Measurements from ENCODE around the gene ARHGAP22. TPM values are rescaled to one million over a fixed set of nuclear protein-coding genes. Genes with fewer than 3 reads are reported as not detected.

The ARHGAP22 gene
- total and polyA plus RNA-seq, 7 experiments from 2014 or later: 0.37 to 2.9 (median 1.1) TPM; not detected in 3

DNA sequence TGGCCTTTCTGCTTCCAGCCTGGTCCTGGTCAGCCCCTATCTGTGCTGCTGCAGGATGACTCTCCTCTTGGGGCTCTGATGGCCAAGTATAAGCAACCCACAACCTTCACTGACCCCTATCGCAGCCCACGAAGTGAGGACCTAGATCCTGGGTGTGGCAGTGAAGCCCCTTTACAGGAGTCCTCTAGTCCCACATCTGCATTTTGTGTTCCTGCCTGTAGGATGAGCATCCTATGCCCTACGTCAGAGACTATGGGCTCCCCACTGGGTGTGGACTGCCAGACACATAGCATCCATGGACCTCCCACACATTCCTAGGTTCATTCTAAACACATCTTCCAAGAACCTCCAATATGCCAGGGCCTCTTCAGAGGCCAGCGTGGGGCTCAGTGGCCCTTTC lies 29.0 kb downstream of the ARHGAP22 start:
- ChIA-PET CTCF (no interaction called here), POLR2A (no interaction called here)
- intact Hi-C loops (cut with micrococcal nuclease): no loop called here
- Histone ChIP-seq H3K27me3 (ENCODE audit: control insufficient read depth in 2 of 2, insufficient read depth in 2 of 2, low read length in 2 of 2) (no peaks in the 10 kb centered on the region), H3K27ac (ENCODE audit: low read depth, low read length) (no peak overlapping the region), H3K36me3 (ENCODE audit: control insufficient read depth in 2 of 3, insufficient read depth in 3 of 3, low read length in 3 of 3) (no peaks in the 10 kb centered on the region), H3K4me3 (ENCODE audit: low read length) (no peak overlapping the region), H3K9me3 (ENCODE audit: control insufficient read depth in 2 of 3, low read length in 3 of 3) (no peaks in the 10 kb centered on the region), H3K4me1 (ENCODE audit: control insufficient read depth in 2 of 2, insufficient read depth in 2 of 2, low read length in 2 of 2) (no peaks in the 10 kb centered on the region)
- peaks cover 7 to 45% (median 15%) of the 10 kb centered on the region in 5 donors for H3K27me3 Mint-ChIP-seq
- peaks cover 0 to 2% (median 0%) of the 10 kb centered on the region in 7 donors for H3K4me1 Mint-ChIP-seq
- H3K27ac Mint-ChIP-seq: no peak overlapping the region
- DNase-seq (no peak), ATAC-seq (no peak)
- H3K4me3 Mint-ChIP-seq: no peak overlapping the region
- no peaks in the 10 kb centered on the region for H3K36me3 Mint-ChIP-seq
- H3K9me3 Mint-ChIP-seq: peaks cover 0 to 2% (median 0%) of the 10 kb centered on the region in 11 donors

DNA sequence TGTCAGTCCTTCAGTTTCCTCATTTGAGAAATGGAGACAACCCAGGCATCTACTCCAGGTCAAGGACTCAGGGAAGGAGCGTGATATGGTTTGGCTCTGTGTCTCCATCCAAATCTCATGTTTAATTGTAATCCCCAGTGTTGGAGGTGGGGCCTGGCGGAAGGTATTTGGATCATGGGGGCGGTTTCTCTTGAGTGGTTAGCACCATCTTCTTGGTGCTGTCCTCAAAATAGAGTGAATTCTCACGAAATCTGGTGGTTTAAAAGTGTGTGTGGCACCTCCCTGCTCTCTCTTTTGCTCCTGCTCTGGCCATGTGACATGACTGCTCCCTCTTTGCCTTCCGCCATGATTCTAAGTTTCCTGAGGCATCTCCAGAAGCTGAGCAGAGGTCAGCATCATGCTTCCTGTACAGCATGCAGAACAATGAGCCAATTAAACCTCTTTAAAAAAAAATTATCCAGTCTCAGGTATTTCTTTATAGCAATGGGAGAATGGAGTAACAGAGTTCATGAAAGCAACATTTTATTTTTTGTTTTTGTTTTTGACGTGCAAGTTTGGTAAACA lies 30.0 kb downstream of the ARHGAP22 start:
- Mint-ChIP-seq H3K27ac (no peak overlapping the region), H3K36me3 (no peaks in the 10 kb centered on the region), H3K4me1 (peaks cover 0 to 2% (median 0%) of the 10 kb centered on the region in 7 donors), H3K4me3 (no peak overlapping the region), H3K9me3 (peaks cover 0 to 2% (median 0%) of the 10 kb centered on the region in 11 donors), H3K27me3 (peaks cover 2 to 39% (median 12%) of the 10 kb centered on the region in 5 donors)
- DNase-seq: no peak
- Histone ChIP-seq H3K9me3 (ENCODE audit: control insufficient read depth in 2 of 3, low read length in 3 of 3) (no peaks in the 10 kb centered on the region), H3K4me1 (ENCODE audit: control insufficient read depth in 2 of 2, insufficient read depth in 2 of 2, low read length in 2 of 2) (no peaks in the 10 kb centered on the region), H3K36me3 (ENCODE audit: control insufficient read depth in 2 of 3, insufficient read depth in 3 of 3, low read length in 3 of 3) (no peaks in the 10 kb centered on the region), H3K4me3 (ENCODE audit: low read length) (no peak overlapping the region), H3K27ac (ENCODE audit: low read depth, low read length) (no peak overlapping the region), H3K27me3 (ENCODE audit: control insufficient read depth in 2 of 2, insufficient read depth in 2 of 2, low read length in 2 of 2) (no peaks in the 10 kb centered on the region)
- intact Hi-C loops (cut with micrococcal nuclease): no loop called here
- ChIA-PET CTCF (no interaction called here), POLR2A (no interaction called here)
- no peak for ATAC-seq

DNA sequence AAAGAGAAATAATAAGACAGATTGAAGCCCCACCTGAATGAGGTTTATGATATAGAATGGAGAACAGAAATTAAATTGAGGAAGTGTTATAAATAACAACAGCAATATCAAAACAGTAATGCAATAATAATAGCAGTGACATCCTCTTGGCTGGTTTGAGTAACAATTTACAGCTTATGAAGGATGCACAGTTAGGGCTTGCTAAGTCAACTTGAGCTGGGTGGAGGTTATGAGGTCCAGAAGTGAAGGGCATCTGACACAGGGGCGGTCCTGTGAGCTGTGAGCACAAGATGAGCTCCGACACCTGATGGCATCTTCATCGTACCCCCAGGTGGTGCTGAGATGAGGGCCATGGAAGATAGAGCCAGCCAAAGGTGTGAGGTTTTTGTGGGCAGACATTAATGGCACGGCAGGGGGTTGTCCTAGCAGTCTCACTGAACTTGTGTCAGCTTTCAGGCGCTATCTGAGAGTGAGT lies 30.5 kb downstream of the ARHGAP22 start:
- ChIA-PET CTCF (no interaction called here), POLR2A (no interaction called here)
- Mint-ChIP-seq H3K9me3 (peaks cover 0 to 2% (median 0%) of the 10 kb centered on the region in 11 donors), H3K36me3 (no peaks in the 10 kb centered on the region), H3K4me3 (no peak overlapping the region), H3K4me1 (peaks cover 0 to 2% (median 0%) of the 10 kb centered on the region in 7 donors), H3K27me3 (peaks cover 0 to 35% (median 12%) of the 10 kb centered on the region in 5 donors), H3K27ac (no peak overlapping the region)
- ATAC-seq (no peak), DNase-seq (no peak)
- intact Hi-C loops (cut with micrococcal nuclease): no loop called here
- no peaks in the 10 kb centered on the region for H3K27me3 ChIP-seq (ENCODE audit: control insufficient read depth in 2 of 2, insufficient read depth in 2 of 2, low read length in 2 of 2)
- no peaks in the 10 kb centered on the region for H3K9me3 ChIP-seq (ENCODE audit: control insufficient read depth in 2 of 3, low read length in 3 of 3)
- H3K36me3 ChIP-seq (ENCODE audit: control insufficient read depth in 2 of 3, insufficient read depth in 3 of 3, low read length in 3 of 3): no peaks in the 10 kb centered on the region
- no peaks in the 10 kb centered on the region for H3K4me1 ChIP-seq (ENCODE audit: control insufficient read depth in 2 of 2, insufficient read depth in 2 of 2, low read length in 2 of 2)
- no peak overlapping the region for H3K4me3 ChIP-seq (ENCODE audit: low read length)
- no peak overlapping the region for H3K27ac ChIP-seq (ENCODE audit: low read depth, low read length)

DNA sequence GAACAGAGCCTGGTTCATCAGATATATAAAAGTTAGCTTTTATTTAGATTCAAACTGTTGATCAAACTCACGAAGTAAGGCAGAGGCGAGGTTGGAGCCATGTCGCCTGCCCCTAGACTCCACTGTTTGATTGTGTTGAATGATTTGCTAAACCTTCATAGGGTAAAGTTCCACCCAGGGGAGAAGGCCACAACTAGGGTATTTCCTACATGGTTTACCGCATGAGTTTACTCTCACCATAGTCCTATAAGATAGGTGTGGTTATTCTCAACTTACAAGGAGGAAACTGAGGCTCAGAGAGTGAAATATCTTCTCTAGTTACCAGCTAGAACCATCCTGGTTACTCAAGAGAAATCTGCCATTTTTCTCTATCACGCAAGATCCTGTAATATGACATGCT lies 31.8 kb downstream of the ARHGAP22 start:
- Histone ChIP-seq H3K27ac (ENCODE audit: low read depth, low read length) (no peak overlapping the region), H3K27me3 (ENCODE audit: control insufficient read depth in 2 of 2, insufficient read depth in 2 of 2, low read length in 2 of 2) (no peaks in the 10 kb centered on the region), H3K9me3 (ENCODE audit: control insufficient read depth in 2 of 3, low read length in 3 of 3) (no peaks in the 10 kb centered on the region), H3K36me3 (ENCODE audit: control insufficient read depth in 2 of 3, insufficient read depth in 3 of 3, low read length in 3 of 3) (no peaks in the 10 kb centered on the region), H3K4me1 (ENCODE audit: control insufficient read depth in 2 of 2, insufficient read depth in 2 of 2, low read length in 2 of 2) (no peaks in the 10 kb centered on the region), H3K4me3 (ENCODE audit: low read length) (no peak overlapping the region)
- H3K4me3 Mint-ChIP-seq: no peak overlapping the region
- no peaks in the 10 kb centered on the region for H3K9me3 Mint-ChIP-seq
- H3K27me3 Mint-ChIP-seq: peaks cover 0 to 31% (median 8%) of the 10 kb centered on the region in 5 donors
- ATAC-seq (no peak), DNase-seq (no peak)
- CTCF ChIA-PET: no interaction called here
- no peaks in the 10 kb centered on the region for H3K36me3 Mint-ChIP-seq
- H3K4me1 Mint-ChIP-seq: peaks cover 0 to 2% (median 0%) of the 10 kb centered on the region in 7 donors
- no peak overlapping the region for H3K27ac Mint-ChIP-seq
- POLR2A ChIA-PET: no interaction called here
- intact Hi-C loops (cut with micrococcal nuclease): no loop called here

DNA sequence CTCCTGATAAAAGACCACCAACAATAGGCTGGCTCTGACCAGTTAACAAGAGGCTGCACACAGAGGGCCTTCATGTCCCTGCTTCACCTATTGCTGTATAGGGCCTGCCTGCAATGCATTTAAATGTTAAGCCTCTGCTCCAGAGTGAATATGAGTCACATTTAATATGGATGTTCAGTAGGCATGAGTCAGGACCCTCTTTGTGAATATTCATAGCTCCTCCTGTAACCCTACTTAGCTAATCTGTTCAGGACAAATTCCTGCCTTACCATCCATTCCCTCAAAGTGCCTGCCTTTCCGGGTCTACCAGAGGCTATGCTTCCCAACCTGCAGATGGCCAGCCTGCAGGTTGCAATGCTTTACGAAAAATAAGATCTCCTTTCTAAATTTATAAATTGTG lies 32.5 kb downstream of the ARHGAP22 start:
- no peaks in the 10 kb centered on the region for H3K9me3 ChIP-seq (ENCODE audit: control insufficient read depth in 2 of 3, low read length in 3 of 3)
- Mint-ChIP-seq H3K4me1 (peaks cover 0 to 2% (median 0%) of the 10 kb centered on the region in 7 donors), H3K4me3 (no peak overlapping the region), H3K27me3 (peaks cover 0 to 28% (median 7%) of the 10 kb centered on the region in 5 donors), H3K36me3 (no peaks in the 10 kb centered on the region), H3K27ac (no peak overlapping the region), H3K9me3 (no peaks in the 10 kb centered on the region)
- no peak overlapping the region for H3K4me3 ChIP-seq (ENCODE audit: low read length)
- CTCF ChIA-PET: no interaction called here
- H3K27me3 ChIP-seq (ENCODE audit: control insufficient read depth in 2 of 2, insufficient read depth in 2 of 2, low read length in 2 of 2): no peaks in the 10 kb centered on the region
- DNase-seq (no peak), ATAC-seq (no peak)
- intact Hi-C loops (cut with micrococcal nuclease): no loop called here
- no peaks in the 10 kb centered on the region for H3K36me3 ChIP-seq (ENCODE audit: control insufficient read depth in 2 of 3, insufficient read depth in 3 of 3, low read length in 3 of 3)
- POLR2A ChIA-PET: no interaction called here
- H3K4me1 ChIP-seq (ENCODE audit: control insufficient read depth in 2 of 2, insufficient read depth in 2 of 2, low read length in 2 of 2): no peaks in the 10 kb centered on the region
- no peak overlapping the region for H3K27ac ChIP-seq (ENCODE audit: low read depth, low read length)

DNA sequence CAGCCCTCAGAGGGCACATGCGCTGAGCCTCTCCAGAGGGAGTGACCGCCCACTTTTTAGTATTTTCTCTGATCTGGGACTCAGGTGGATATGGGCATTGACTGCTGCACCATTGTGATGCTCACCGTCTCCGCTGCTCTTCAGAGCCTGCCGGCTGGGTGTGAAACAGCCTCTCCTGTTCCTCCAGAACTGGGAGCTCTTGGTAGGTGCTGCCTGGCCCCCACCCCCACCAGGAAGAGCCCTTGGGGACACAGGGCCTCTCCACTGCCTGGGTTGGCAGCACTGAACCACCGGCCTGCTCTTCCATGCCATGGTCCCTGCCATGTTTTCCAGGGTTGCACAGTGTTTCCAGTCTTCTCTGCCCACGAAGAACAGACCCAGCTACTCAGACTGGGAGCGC lies 36.3 kb downstream of the ARHGAP22 start:
- H3K4me1 Mint-ChIP-seq: no peaks in the 10 kb centered on the region
- Histone ChIP-seq H3K27ac (ENCODE audit: low read depth, low read length) (no peak overlapping the region), H3K4me1 (ENCODE audit: control insufficient read depth in 2 of 2, insufficient read depth in 2 of 2, low read length in 2 of 2) (no peaks in the 10 kb centered on the region), H3K27me3 (ENCODE audit: control insufficient read depth in 2 of 2, insufficient read depth in 2 of 2, low read length in 2 of 2) (no peaks in the 10 kb centered on the region), H3K36me3 (ENCODE audit: control insufficient read depth in 2 of 3, insufficient read depth in 3 of 3, low read length in 3 of 3) (no peaks in the 10 kb centered on the region), H3K9me3 (ENCODE audit: control insufficient read depth in 2 of 3, low read length in 3 of 3) (no peaks in the 10 kb centered on the region), H3K4me3 (ENCODE audit: low read length) (no peak overlapping the region)
- H3K27me3 Mint-ChIP-seq: peaks cover 0 to 15% (median 4%) of the 10 kb centered on the region in 5 donors
- H3K4me3 Mint-ChIP-seq: no peak overlapping the region
- CTCF ChIA-PET: no interaction called here
- no peaks in the 10 kb centered on the region for H3K9me3 Mint-ChIP-seq
- no peak for DNase-seq
- no peaks in the 10 kb centered on the region for H3K36me3 Mint-ChIP-seq
- H3K27ac Mint-ChIP-seq: no peak overlapping the region
- ATAC-seq: no peak
- POLR2A ChIA-PET: no interaction called here
- intact Hi-C loops (cut with micrococcal nuclease): no loop called here

DNA sequence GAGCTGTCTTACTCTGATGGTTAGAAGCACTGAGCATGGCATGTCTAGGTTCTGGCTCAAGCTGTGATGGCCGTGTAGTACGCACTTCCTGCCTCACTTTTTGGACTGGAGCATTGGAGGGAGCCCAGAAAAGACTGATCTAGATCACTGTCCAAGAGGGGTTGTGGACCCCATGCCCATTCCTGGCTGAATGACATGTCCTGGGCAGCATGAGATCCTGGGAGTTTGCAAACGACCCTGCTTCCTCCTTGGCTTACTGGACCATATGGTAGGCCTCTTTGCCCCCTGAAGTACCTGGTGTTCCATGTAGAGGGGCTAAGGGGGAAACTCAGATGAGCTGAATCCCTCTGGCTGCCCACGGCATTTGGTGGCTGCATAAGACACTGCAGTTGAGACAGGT lies 36.7 kb downstream of the ARHGAP22 start:
- Mint-ChIP-seq H3K36me3 (no peaks in the 10 kb centered on the region), H3K9me3 (no peaks in the 10 kb centered on the region), H3K4me1 (no peaks in the 10 kb centered on the region), H3K4me3 (no peak overlapping the region), H3K27me3 (peaks cover 0 to 15% (median 4%) of the 10 kb centered on the region in 5 donors), H3K27ac (no peak overlapping the region)
- CTCF ChIA-PET: no interaction called here
- H3K27ac ChIP-seq (ENCODE audit: low read depth, low read length): no peak overlapping the region
- no peak overlapping the region for H3K4me3 ChIP-seq (ENCODE audit: low read length)
- ATAC-seq (no peak), DNase-seq (no peak)
- no peaks in the 10 kb centered on the region for H3K27me3 ChIP-seq (ENCODE audit: control insufficient read depth in 2 of 2, insufficient read depth in 2 of 2, low read length in 2 of 2)
- H3K9me3 ChIP-seq (ENCODE audit: control insufficient read depth in 2 of 3, low read length in 3 of 3): no peaks in the 10 kb centered on the region
- no peaks in the 10 kb centered on the region for H3K4me1 ChIP-seq (ENCODE audit: control insufficient read depth in 2 of 2, insufficient read depth in 2 of 2, low read length in 2 of 2)
- H3K36me3 ChIP-seq (ENCODE audit: control insufficient read depth in 2 of 3, insufficient read depth in 3 of 3, low read length in 3 of 3): no peaks in the 10 kb centered on the region
- POLR2A ChIA-PET: no interaction called here
- intact Hi-C loops (cut with micrococcal nuclease): no loop called here
